ENCODE measurements around the gene ASXL1.
"Not testable (repeated sequence)": the region's sequence is repeated elsewhere in the genome, so short reads cannot be mapped to it uniquely, and the experiment has no call there.

Gene ASXL1

GRCh38 chr20:32357869-32358631, at the start of gene ASXL1:
Gene ASXL1, plus strand, starts transcription at chr20:32358331. Its CDS starts 445 bp downstream, at chr20:32358776.
- in situ Hi-C loops (cut with HindIII; ENCODE audit: low sequenced_read_pairs): no loop called here

DNA sequence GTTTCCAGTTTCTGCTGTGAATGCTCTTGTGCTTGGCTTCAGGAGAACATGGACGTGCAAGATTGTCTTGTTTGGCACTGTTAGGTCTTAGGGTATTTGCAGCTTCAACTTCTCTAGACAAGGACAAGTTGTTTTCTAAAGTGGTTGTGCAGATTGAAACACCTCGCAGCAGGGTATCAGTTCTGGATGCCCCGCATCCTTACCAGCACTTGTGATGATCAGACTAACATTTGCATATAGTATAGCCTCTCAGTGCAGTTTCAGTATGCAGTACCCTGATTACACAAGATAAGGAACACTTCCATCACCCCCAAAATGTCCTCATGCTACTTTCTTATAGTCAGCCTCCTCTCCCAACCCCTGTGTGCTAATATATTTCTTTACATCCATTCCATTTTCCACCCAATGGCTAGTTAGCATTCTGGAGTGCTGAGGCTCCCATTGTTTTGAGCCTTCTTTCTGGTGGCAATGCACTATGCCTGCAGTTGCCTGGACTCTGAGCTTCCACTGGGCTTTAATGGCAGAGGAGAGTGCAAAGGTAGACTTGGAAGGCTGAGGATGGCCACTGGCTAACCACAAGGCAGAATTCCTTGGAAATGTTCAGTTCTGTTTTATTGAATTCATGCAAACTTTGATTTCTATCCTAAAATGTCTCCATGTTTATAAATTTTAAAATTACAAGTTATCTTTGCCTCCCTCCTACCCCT, 45.3 kb upstream of the ASXL1 start:
- in situ Hi-C loops (cut with HindIII; ENCODE audit: low sequenced_read_pairs): no loop called here

DNA sequence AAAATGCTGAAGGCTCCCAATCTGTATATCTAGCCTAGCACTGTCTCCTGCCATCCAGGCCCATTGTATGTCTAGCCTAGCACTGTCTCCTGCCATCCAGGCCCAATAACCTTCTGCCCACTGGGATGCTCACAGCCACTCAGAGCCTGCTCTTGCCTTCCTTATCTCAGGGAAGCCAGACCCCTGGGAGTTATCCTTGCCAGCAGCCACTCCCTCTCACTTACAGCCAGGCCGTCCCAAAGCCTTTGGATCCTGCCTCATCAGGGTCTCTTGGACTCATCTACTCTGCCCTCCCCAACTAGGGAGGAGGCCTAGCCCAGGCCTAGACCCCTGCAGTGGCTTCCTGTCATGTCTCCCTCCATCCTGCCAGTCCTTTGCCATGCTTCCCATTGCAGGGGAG, 43.4 kb upstream of the ASXL1 start:
- in situ Hi-C loops (cut with HindIII; ENCODE audit: low sequenced_read_pairs): loop anchor here (5.0 kb wide), 1 partner anchor 37 kb away; the partner anchor contains the start of gene KIF3B

DNA sequence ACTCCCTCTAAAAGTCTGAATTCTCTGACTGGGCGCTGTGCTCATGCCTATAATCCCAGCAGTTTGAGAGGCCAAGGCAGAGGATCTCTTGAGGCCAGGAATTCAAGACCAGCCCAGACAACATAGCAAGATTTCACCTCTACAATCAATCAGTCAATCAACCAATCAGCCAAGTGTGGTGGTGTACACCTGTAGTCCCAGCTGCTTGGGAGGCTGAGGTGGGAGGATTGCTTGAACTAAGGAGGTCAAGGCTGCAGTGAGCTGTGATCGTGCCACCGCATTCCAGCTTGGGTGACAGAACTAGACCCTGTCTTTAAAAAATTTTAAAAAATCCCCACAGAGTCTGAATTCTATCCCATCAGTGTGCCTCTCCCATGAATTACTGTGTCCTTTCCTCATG, 42.7 kb upstream of the ASXL1 start:
- in situ Hi-C loops (cut with HindIII; ENCODE audit: low sequenced_read_pairs): loop anchor here (5.0 kb wide), 1 partner anchor 38 kb away; the partner anchor contains the start of gene KIF3B

- in situ Hi-C loops (cut with HindIII; ENCODE audit: low sequenced_read_pairs): loop anchor here (5.0 kb wide), 1 partner anchor 39 kb away; the partner anchor contains the start of gene KIF3B
Observed at GRCh38 chr20:32315891-32316290, 42.2 kb upstream of the ASXL1 start.

- in situ Hi-C loops (cut with HindIII; ENCODE audit: low sequenced_read_pairs): loop anchor here (5.0 kb wide), 1 partner anchor 39 kb away; the partner anchor contains the start of gene KIF3B
Observed at GRCh38 chr20:32316667-32317066, 41.5 kb upstream of the ASXL1 start.

DNA sequence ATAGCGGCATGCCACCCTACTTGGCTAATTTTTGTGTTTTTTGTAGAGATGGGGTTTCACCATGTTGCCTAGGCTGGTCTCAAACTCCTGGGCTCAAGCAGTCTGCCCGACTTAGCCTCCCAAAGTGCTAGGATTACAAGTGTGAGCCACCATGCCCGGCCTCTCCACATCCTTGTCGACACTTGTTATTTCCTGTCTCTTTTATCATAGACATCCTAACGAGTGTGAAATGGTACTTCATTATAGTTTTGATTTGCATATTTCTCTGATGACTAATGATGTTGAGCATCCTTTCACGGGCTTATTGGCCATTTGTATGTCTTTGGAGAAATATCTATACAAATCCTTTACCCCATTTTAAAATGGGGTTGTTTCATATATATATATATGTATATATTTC, 39.0 kb upstream of the ASXL1 start:
- in situ Hi-C loops (cut with HindIII; ENCODE audit: low sequenced_read_pairs): loop anchor here (5.0 kb wide), 1 partner anchor 42 kb away; the partner anchor contains the start of gene KIF3B

GRCh38 chr20:32320305-32320704, 37.8 kb upstream of the ASXL1 start:
- in situ Hi-C loops (cut with HindIII; ENCODE audit: low sequenced_read_pairs): no loop called here

DNA sequence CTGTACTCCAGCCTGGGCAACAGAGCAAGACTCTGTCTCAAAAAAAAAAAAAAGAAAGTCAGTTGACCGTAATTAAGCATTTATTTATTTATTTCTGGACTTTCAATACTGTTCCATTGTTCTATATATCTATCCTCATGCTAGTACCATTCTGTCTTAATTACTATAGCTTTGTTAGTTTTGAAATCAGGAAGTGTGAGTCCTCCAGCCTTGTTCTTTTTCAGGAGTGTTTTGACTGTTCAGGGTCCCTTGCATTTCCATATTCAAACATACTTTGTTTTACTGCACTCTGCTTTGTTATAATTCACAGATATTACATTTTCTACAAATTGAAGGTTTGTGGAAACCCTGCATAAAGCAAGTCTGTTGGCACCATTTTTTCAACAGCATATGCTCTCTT, 36.7 kb upstream of the ASXL1 start:
- in situ Hi-C loops (cut with HindIII; ENCODE audit: low sequenced_read_pairs): no loop called here

DNA sequence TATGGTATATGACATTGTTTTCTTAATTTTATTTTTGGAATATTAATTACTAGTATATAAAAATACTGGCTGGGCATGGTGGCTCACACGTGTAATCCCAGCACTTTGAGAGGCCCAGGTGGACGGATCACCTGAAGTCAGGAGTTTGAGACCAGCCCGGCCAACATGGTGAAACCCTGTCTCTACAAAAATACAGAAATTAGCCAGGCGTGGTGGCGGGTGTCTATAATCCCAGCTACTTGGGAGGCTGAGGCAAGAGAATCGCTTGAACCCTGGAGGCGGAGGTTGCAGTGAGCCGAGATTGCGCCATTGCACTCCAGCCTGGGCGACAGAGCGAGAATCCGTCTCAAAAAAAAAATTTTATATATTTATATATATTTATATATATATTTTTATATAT, 35.9 kb upstream of the ASXL1 start:
- in situ Hi-C loops (cut with HindIII; ENCODE audit: low sequenced_read_pairs): not testable (repeated sequence)

- in situ Hi-C loops (cut with HindIII; ENCODE audit: low sequenced_read_pairs): not testable (repeated sequence)
Observed at GRCh38 chr20:32323761-32324160, 34.4 kb upstream of the ASXL1 start.

- in situ Hi-C loops (cut with HindIII; ENCODE audit: low sequenced_read_pairs): no loop called here
Observed at GRCh38 chr20:32325706-32326503, 32.2 kb upstream of the ASXL1 start.

GRCh38 chr20:32326504-32326845, 31.7 kb upstream of the ASXL1 start:
- in situ Hi-C loops (cut with HindIII; ENCODE audit: low sequenced_read_pairs): no loop called here

- in situ Hi-C loops (cut with HindIII; ENCODE audit: low sequenced_read_pairs): no loop called here
Observed at GRCh38 chr20:32327087-32327681, 30.9 kb upstream of the ASXL1 start.

DNA sequence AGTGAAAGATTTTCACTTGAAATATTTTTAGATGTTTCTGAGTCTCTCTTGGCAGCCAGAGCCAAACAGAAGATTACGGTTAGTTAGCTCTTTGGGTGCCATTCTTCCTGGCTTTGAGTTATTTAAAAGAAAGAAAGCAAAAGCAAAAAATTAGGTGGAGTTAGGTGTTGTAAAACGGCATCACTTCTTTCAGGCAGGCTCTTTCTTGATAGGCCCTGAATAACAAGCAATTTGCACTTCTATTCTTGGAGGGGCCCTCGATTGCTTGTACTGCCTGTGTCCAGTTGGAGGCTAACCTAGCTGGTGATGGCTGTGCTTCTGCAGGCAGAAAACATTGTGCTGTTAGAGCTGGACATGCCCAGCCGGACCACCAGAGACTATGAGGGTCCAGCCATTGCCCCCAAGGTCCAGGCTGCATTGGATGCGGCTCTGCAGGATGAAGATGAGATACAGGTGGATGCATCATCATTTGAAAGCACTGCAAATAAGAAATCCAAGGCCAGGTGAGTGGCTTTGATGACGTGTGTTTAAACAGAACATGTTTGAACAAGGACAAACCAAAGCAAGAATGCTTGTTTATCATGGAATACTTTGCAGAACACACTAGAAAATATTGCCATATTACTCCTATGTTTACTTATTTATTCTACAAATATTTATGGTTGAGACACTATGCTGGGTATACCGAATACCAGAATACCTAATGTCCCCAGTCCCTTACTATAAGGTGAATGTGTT, 28.1 kb upstream of the ASXL1 start:
- in situ Hi-C loops (cut with HindIII; ENCODE audit: low sequenced_read_pairs): no loop called here

DNA sequence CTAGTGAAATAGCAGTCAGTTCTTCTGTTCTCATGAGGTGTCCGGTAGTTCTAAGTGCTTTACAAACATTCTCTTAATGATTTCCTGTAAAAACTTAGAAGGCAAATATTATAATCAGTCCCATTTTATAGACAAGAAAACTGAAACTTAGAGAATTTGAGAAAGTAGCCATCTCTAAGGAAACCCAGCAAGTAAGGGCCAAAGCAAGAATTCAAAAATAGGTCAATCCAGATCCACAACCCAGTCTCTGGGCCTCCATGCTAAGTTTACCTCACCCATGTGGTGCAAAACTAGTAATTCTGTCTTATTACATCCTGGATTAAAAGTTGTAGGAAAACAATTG, 27.6 kb upstream of the ASXL1 start:
- in situ Hi-C loops (cut with HindIII; ENCODE audit: low sequenced_read_pairs): no loop called here

DNA sequence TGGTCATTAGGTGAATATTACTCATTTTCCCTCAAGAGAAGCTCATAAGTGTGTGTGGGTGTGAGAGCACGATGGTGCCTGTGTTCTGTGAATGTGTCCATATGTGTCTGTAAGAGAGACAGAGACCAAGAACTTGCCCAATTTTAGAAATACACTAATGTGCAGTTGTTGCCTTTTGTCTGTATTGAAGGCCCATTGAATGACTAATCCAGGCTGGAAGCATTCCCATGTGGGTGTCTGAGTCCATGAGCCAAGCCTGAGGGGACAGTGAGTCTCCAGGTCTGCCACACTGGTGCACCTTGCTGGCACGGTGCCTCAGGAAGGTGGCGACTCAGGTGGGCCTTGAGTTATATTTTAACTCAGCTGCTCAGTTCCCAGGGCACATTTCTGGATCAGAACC, 25.5 kb upstream of the ASXL1 start:
- in situ Hi-C loops (cut with HindIII; ENCODE audit: low sequenced_read_pairs): no loop called here

DNA sequence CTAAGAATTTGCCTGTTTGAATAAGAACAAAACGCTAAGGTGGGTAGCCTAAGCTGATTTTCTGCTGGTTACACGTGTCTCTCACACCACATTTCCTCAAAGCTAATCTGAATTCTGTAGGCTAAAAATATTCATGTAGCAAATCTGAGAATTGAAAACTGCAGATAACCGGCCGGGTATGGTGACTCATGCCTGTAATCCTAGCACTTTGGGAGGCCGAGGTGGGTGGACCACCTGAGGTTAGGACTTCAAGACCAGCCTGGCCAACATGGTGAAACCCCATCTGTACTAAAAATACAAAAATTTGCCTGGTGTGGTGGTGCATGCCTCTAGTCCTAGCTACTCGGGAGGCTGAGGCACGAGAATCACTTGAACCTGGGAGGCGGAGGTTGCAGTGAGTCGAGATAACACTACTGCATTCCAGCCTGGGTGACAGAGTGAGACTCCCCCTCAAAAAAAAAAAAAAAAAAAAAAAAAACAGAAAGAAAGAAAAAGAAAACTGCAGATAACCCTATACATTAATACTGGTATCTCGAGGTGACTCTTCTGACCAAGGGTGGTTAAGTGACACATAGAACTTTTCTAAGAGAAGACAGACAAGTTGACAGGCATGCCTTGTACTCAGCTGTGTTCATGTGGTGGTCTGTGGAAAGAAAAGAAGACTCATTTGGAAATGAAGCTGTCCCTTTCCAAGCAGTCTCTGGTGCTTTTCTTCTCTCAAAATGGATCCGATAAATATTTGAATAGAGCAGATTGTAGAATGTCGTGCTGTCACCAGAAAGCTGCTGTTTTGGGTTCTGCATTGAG, 24.7 kb upstream of the ASXL1 start:
- in situ Hi-C loops (cut with HindIII; ENCODE audit: low sequenced_read_pairs): no loop called here

Measured in DLD1 (cell line).